Ovary (tissue), 9 donors: Measurements from ENCODE around the gene MRPL38. TPM values are rescaled to one million over a fixed set of nuclear protein-coding genes. Genes with fewer than 3 reads are reported as not detected.

Source experiments
- DNase-seq, 5 donors: peaks; one replicate each; pipeline ENCODE4 v3.0.0-alpha.2; 2019 to 2020
- H3K27ac ChIP-seq, 2 donors: fragments of 200-600 bp; one replicate each; pipeline versions ENCODE4 v1.5.1 to v1.8.0; 2019 to 2022
- H3K27me3 ChIP-seq: fragments of 200-600 bp; one replicate; pipeline ENCODE4 v1.8.0; 2022
- H3K36me3 ChIP-seq: fragments of 200-600 bp; sonication (generic); one replicate; pipeline ENCODE4 v1.5.1; 2019
- H3K4me1 ChIP-seq: one replicate; pipeline ENCODE4 v1.8.1; 2013; ENCODE audit warnings: mild to moderate bottlenecking, moderate library complexity; ENCODE audit not compliant: insufficient read depth
- H3K4me3 ChIP-seq: fragments of 200-600 bp; sonication (generic); one replicate; pipeline ENCODE4 v1.5.1; 2017
- H3K9me3 ChIP-seq, 2 donors: fragments of 200-600 bp in 1 of 2; sonication (generic) in 1 of 2; one replicate each; pipeline versions ENCODE4 v1.5.1 to v1.8.1; 2013 to 2019; ENCODE audit warnings: mild to moderate bottlenecking in 1 of 2, moderate library complexity in 1 of 2
- EP300 ChIP-seq: sonication (generic); formaldehyde crosslinking; IDR thresholded peaks from one replicate; pipeline ENCODE4 v1.6.1; 2017; ENCODE audit warnings: antibody characterized with exemption
- POLR2A ChIP-seq: fragments of 450-650 bp; IDR thresholded peaks from one replicate; pipeline ENCODE4 v1.6.1; 2017; ENCODE audit warnings: antibody characterized with exemption, mild to moderate bottlenecking, moderate library complexity
- WGBS, 3 donors: extraction: QIAGEN DNeasy Blood & Tissue Kit in 1 of 3; methylation state at CpG; one replicate each; pipeline versions ENCODE4 v1.1.5 to v1.1.7; 2013 to 2017; 5-methylcytosine and 5-hydroxymethylcytosine counted together
- intact Hi-C, 4 donors: fragments of 100-400 bp; cut with DNase I; formaldehyde crosslinking; loops; one replicate each; pipeline versions ENCODE4 v1.11.0 to v1.15.1; 2022 to 2023
- polyA plus RNA-seq, 2 donors: library from polyadenylated mRNA; stranded (reverse); fragments of 200-250 nt in 1 of 2; fragments of 350-450 nt in 1 of 2; fragmentation: Illumina TruSeq in 1 of 2; extraction: RNeasy Lipid Tissue Mini Kit (QIAGEN cat#74804) in 1 of 2; gene quantifications; one replicate each; pipeline ENCODE4 v1.2.3, GENCODE V29; 2013 to 2014
- total RNA-seq, 7 donors: library from RNA; depleted of rRNA in 2 of 7; stranded (reverse); fragments of >200 nt in 2 of 7; fragmentation: NEBNext Ultra II Directional in 3 of 7; extraction: Animal tissue kit (Norgen Biotek cat#: 25700) in 3 of 7; gene quantifications; one replicate each; pipeline versions ENCODE4 v1.1.0 to v1.2.4, GENCODE V29; 2016 to 2023
- TF ChIP-seq, protein P1 (sequence below), 3 donors: fragments of 450-650 bp in 2 of 3; fragments of 200-600 bp in 1 of 3; IDR thresholded peaks; one replicate each; pipeline versions ENCODE4 v1.5.1 to v1.8.0; 2016 to 2022; ENCODE audit warnings: antibody characterized with exemption in 3 of 3, mild to moderate bottlenecking in 1 of 3
- donor health status: DM: no; HTN: no; CAD: no; lungs with moderate emphysema.
- donor health status: DM: no; HTN: no; CAD: no.
- donor health status: Bipolar disorder and iron deficiency.
- donor health status: DM: yes; HTN: yes; CAD: no.
- donor health status: DM: no; HTN: no; CAD: no.
- donor health status: DM: yes; HTN: yes; CAD: no.

The MRPL38 gene
- total and polyA plus RNA-seq, 9 donors, result 14.5 to 93.0 (median 57.6) TPM

DNA sequence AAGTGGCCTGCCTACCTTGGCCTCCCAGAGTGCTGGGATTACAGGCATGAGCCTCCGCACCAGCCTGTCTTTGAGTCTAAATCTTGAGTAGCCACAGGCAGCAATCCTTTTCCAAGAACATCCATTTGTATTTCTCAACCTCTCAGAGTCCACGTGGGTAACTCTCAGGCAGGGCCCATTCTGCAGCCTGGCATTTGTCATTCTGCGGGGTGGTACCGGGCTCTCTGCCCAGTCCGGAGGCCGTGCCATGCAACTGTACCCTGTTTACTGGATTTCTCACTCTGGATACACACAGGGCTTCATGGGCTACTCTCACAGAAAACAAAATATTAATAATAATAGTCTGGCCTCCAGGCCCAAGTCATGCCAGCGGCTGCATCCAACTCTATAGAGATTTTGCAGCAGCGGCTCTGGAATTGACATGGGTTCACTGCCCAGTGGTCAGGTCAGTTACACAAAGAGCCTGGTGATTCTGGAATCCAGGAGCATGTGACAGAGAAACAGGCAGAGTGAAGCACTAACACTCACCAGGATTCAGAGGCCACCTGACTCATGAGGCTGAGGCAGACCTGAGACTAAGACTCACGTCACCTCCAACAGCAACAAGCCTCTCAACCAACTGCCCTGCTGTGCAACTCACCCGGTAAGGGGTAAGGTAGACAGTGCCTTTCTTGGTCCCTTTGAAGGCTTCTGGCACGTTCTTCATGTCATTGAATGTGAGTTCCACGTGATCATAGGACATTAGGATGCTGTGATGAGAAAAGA is 53.6 kb downstream of the MRPL38 start:
- 87 to 94% (median 90%) methylated on average over 12 of the region's 12 CpGs for WGBS, 3 donors
- TF ChIP-seq EP300 (no peak), POLR2A (no peak)
- TF ChIP-seq, protein P1, sequence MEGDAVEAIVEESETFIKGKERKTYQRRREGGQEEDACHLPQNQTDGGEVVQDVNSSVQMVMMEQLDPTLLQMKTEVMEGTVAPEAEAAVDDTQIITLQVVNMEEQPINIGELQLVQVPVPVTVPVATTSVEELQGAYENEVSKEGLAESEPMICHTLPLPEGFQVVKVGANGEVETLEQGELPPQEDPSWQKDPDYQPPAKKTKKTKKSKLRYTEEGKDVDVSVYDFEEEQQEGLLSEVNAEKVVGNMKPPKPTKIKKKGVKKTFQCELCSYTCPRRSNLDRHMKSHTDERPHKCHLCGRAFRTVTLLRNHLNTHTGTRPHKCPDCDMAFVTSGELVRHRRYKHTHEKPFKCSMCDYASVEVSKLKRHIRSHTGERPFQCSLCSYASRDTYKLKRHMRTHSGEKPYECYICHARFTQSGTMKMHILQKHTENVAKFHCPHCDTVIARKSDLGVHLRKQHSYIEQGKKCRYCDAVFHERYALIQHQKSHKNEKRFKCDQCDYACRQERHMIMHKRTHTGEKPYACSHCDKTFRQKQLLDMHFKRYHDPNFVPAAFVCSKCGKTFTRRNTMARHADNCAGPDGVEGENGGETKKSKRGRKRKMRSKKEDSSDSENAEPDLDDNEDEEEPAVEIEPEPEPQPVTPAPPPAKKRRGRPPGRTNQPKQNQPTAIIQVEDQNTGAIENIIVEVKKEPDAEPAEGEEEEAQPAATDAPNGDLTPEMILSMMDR (IDR thresholded peaks at IDR 0.05), result no peak
- peaks cover 9% of the 10 kb centered on the region for H3K4me1 ChIP-seq
- no peaks in the 10 kb centered on the region for H3K36me3 ChIP-seq
- no peak for DNase-seq
- intact Hi-C loops, result no loop called here
- no peak overlapping the region for H3K4me3 ChIP-seq
- no peaks in the 10 kb centered on the region for H3K27me3 ChIP-seq
- no peaks in the 10 kb centered on the region for H3K9me3 ChIP-seq
- no peak overlapping the region for H3K27ac ChIP-seq

DNA sequence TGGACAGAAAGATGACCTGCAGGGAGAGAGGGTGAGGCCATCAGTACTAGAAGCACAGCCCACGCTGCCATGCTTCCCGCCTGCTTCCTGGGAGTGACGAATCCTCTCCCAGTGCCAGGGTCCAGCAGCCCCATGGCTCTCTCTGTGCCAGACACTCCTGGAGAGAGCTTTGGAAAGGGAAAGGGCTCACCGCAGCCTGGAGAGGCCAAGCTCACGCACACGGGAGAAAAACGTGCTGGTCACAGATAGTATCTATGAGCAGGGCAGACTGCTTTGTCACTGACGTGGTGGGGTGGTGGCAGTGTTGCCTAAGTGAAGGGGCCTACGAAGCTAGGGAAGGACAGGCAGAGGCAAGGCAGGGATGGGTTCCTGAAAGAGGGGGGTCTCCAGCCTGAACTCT is 55.0 kb downstream of the MRPL38 start:
- TF ChIP-seq EP300 (no peak), POLR2A (no peak)
- TF ChIP-seq, protein P1 (IDR thresholded peaks at IDR 0.05), result no peak
- intact Hi-C loops, result no loop called here
- 73 to 81% (median 80%) methylated on average over 9 of the region's 9 CpGs for WGBS, 3 donors
- Histone ChIP-seq H3K27me3 (no peaks in the 10 kb centered on the region), H3K4me1 (peaks cover 9% of the 10 kb centered on the region), H3K9me3 (no peaks in the 10 kb centered on the region), H3K36me3 (no peaks in the 10 kb centered on the region), H3K27ac (no peak overlapping the region), H3K4me3 (no peak overlapping the region)
- no peak for DNase-seq

DNA sequence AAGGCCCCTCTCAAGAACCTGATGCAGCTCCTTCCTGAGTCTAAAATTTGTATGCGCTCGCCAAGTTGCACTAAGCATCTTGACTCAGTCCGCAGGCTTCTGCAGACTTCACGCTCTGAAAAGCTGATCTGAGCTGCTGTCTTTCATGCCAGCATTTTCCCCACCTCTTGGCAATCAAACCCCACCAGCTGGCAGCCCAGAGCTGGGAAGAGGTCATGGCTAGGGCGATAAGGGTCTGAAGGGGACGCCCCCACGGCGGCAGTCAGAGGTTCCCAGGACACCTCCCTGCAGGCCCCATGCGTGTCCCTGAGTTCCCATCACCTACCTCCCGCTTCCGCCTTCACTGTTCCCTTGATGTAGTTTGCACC is 55.4 kb downstream of the MRPL38 start:
- Histone ChIP-seq H3K27me3 (no peaks in the 10 kb centered on the region), H3K4me3 (no peak overlapping the region), H3K27ac (no peak overlapping the region), H3K4me1 (peaks cover 9% of the 10 kb centered on the region), H3K36me3 (no peaks in the 10 kb centered on the region), H3K9me3 (no peaks in the 10 kb centered on the region)
- WGBS, 3 donors, result 47 to 69% (median 61%) methylated on average over 11 of the region's 11 CpGs
- TF ChIP-seq, protein P1 (IDR thresholded peaks at IDR 0.05), result no peak
- no peak for TF ChIP-seq POLR2A
- DNase-seq, result no peak
- intact Hi-C loops, result no loop called here

Other genes starting within 250 kb of the MRPL38 start
- gene RECQL5, start 237.7 kb downstream of the MRPL38 start, total RNA-seq, result 10 to 100 TPM; 13.8 to 32.8 (median 24.8) TPM
- gene RECQL5, start 237.7 kb downstream of the MRPL38 start, polyA plus RNA-seq, result 10 to 100 TPM; 15.7 to 19.4 TPM
- gene SAP30BP, start 237.5 kb downstream of the MRPL38 start, total RNA-seq, result 10 to 100 TPM; 54.8 to 85.0 (median 74.7) TPM
- gene SAP30BP, start 237.5 kb downstream of the MRPL38 start, polyA plus RNA-seq, result 10 to 100 TPM; 83.2 to 89.1 TPM
- 10 to 100 TPM in 5 of 7 donors, 1 to 10 TPM in 2; 6.3 to 55.6 (median 22.5) TPM for gene ITGB4, start 183.4 kb downstream of the MRPL38 start, total RNA-seq
- 1 to 10 TPM; 3.3 to 6.0 TPM for gene ITGB4, start 183.4 kb downstream of the MRPL38 start, polyA plus RNA-seq
- gene GALK1, start 139.7 kb downstream of the MRPL38 start, total RNA-seq, result 10 to 100 TPM; 17.5 to 35.1 (median 27.6) TPM
- 10 to 100 TPM in 1 of 2 donors, under 1 TPM in 1; 0.33 to 22.6 TPM for gene GALK1, start 139.7 kb downstream of the MRPL38 start, polyA plus RNA-seq
- gene UNK, start 120.1 kb downstream of the MRPL38 start, total RNA-seq, result 10 to 100 TPM; 27.5 to 58.1 (median 40.8) TPM
- gene UNK, start 120.1 kb downstream of the MRPL38 start, polyA plus RNA-seq, result 10 to 100 TPM; 12.7 to 34.9 TPM
- gene UNC13D, start 60.5 kb downstream of the MRPL38 start, total RNA-seq, result 10 to 100 TPM; 10.7 to 24.9 (median 14.1) TPM
- gene UNC13D, start 60.5 kb downstream of the MRPL38 start, polyA plus RNA-seq, result 10 to 100 TPM in 1 of 2 donors, 1 to 10 TPM in 1; 8.9 to 17.1 TPM
- gene WBP2, start 49.5 kb downstream of the MRPL38 start, total RNA-seq, result 100 to 1,000 TPM in 3 of 7 donors, 10 to 100 TPM in 4; 48.5 to 131 (median 92.7) TPM
- gene WBP2, start 49.5 kb downstream of the MRPL38 start, polyA plus RNA-seq, result 100 to 1,000 TPM; 118 to 184 TPM
- gene TRIM47, start 26.3 kb downstream of the MRPL38 start, total RNA-seq, result 10 to 100 TPM in 6 of 7 donors, 1 to 10 TPM in 1; 7.2 to 38.3 (median 18.6) TPM
- 10 to 100 TPM; 10.1 to 11.5 TPM for gene TRIM47, start 26.3 kb downstream of the MRPL38 start, polyA plus RNA-seq
- gene TRIM65, start 7.9 kb downstream of the MRPL38 start, total RNA-seq, result 10 to 100 TPM; 17.3 to 28.0 (median 24.3) TPM
- 10 to 100 TPM; 10.4 to 18.5 TPM for gene TRIM65, start 7.9 kb downstream of the MRPL38 start, polyA plus RNA-seq
- 10 to 100 TPM in 4 of 7 donors, 1 to 10 TPM in 3; 5.0 to 14.9 (median 11.2) TPM for gene FBF1, start 36.2 kb upstream of the MRPL38 start, total RNA-seq
- 1 to 10 TPM; 3.0 to 7.8 TPM for gene FBF1, start 36.2 kb upstream of the MRPL38 start, polyA plus RNA-seq
- 10 to 100 TPM; 20.1 to 53.0 (median 41.1) TPM for gene ACOX1, start 74.3 kb upstream of the MRPL38 start, total RNA-seq
- 10 to 100 TPM; 10.6 to 24.6 TPM for gene ACOX1, start 74.3 kb upstream of the MRPL38 start, polyA plus RNA-seq
- 10 to 100 TPM in 5 of 7 donors, 1 to 10 TPM in 2; 7.4 to 16.3 (median 10.5) TPM for gene TEN1, start 74.4 kb upstream of the MRPL38 start, total RNA-seq
- 10 to 100 TPM in 1 of 2 donors, 1 to 10 TPM in 1; 6.1 to 18.1 TPM for gene TEN1, start 74.4 kb upstream of the MRPL38 start, polyA plus RNA-seq
- 1 to 10 TPM; 1.3 to 8.5 (median 5.5) TPM for gene CDK3, start 96.0 kb upstream of the MRPL38 start, total RNA-seq
- 10 to 100 TPM in 1 of 2 donors, 1 to 10 TPM in 1; 3.6 to 10.8 TPM for gene CDK3, start 96.0 kb upstream of the MRPL38 start, polyA plus RNA-seq
- gene EVPL, start 122.4 kb upstream of the MRPL38 start, total RNA-seq, result 1 to 10 TPM in 5 of 7 donors, under 1 TPM in 2; 0.33 to 7.2 (median 1.0) TPM
- gene EVPL, start 122.4 kb upstream of the MRPL38 start, polyA plus RNA-seq, result under 1 TPM; 0.15 TPM
- 10 to 100 TPM; 33.0 to 83.2 (median 70.9) TPM for gene SRP68, start 167.6 kb upstream of the MRPL38 start, total RNA-seq
- 100 to 1,000 TPM in 1 of 2 donors, 10 to 100 TPM in 1; 47.3 to 101 TPM for gene SRP68, start 167.6 kb upstream of the MRPL38 start, polyA plus RNA-seq
- gene GALR2, start 169.9 kb upstream of the MRPL38 start, total RNA-seq, result under 1 TPM in 1 of 7 donors, not detected in 6; 0.34 TPM
- not detected for gene GALR2, start 169.9 kb upstream of the MRPL38 start, polyA plus RNA-seq
- under 1 TPM in 3 of 7 donors, not detected in 4; 0.10 to 0.52 (median 0.34) TPM for gene ZACN, start 174.3 kb upstream of the MRPL38 start, total RNA-seq
- gene ZACN, start 174.3 kb upstream of the MRPL38 start, polyA plus RNA-seq, result 1 to 10 TPM in 1 of 2 donors, not detected in 1; 1.1 TPM
- 100 to 1,000 TPM in 5 of 7 donors, 10 to 100 TPM in 2; 46.9 to 121 (median 115) TPM for gene EXOC7, start 198.9 kb upstream of the MRPL38 start, total RNA-seq
- 10 to 100 TPM; 54.0 to 94.8 TPM for gene EXOC7, start 198.9 kb upstream of the MRPL38 start, polyA plus RNA-seq
- gene FOXJ1, start 236.4 kb upstream of the MRPL38 start, total RNA-seq, result 100 to 1,000 TPM in 1 of 7 donors, 1 to 10 TPM in 4, under 1 TPM in 1, not detected in 1; 0.28 to 168 (median 6.9) TPM
- gene FOXJ1, start 236.4 kb upstream of the MRPL38 start, polyA plus RNA-seq, result under 1 TPM in 1 of 2 donors, not detected in 1; 0.23 TPM